ENCODE measurements around the gene ENAM. TPM values are rescaled to one million over a fixed set of nuclear protein-coding genes. Genes with fewer than 3 reads are reported as not detected.
A peak's percentile ranks its signal among the peaks of the same experiment; 100 is the strongest.

ENAM gene
- total and polyA plus RNA-seq, 9 of the 15 experiments (the other 6 are each of a cell fraction or from before 2014, with no cell fraction given): 0.04 to 0.09 (median 0.04) TPM; not detected in 6

GRCh38 chr4:70651864-70652506 lies 23.4 kb downstream of the ENAM start (continued):
- 0 out of 2 replicates have a peak, but pooled peaks have one; percentile 17 for TF ChIP-seq EP400 (IDR thresholded peaks at IDR 0.05)

GRCh38 chr4:70654605-70655011 lies 26.1 kb downstream of the ENAM start:
- Histone ChIP-seq H3K9me3 (replicated peaks; ENCODE audit: control insufficient read depth, insufficient read depth, low read depth, low read length) (0 out of 2 replicates have a peak, but pooled peaks cover 2% of the 10 kb centered on the region), H4K20me1 (replicated peaks; ENCODE audit: control insufficient read depth, insufficient read depth, low read length) (no peaks in the 10 kb centered on the region), H3K27me3 (ENCODE audit: control insufficient read depth in 2 of 2, insufficient read depth in 2 of 2, low read length in 2 of 2) (no peaks in the 10 kb centered on the region), H3K9ac (ENCODE audit: insufficient read depth in 1 of 2, low read depth in 2 of 2, low read length in 2 of 2) (no peak overlapping the region), H3K9me1 (ENCODE audit: control insufficient read depth, insufficient read depth, low read length) (no peaks in the 10 kb centered on the region), H3K4me3 (no peak overlapping the region), H3K4me2 (ENCODE audit: insufficient read depth, low read length) (peak overlapping the region; percentile 33), H3K79me2 (ENCODE audit: control insufficient read depth, insufficient read depth, low read length) (no peaks in the 10 kb centered on the region), H3K27ac (ENCODE audit: extremely low read depth, low read depth, low read length) (no peak overlapping the region), H3K4me1 (replicated peaks in 1 of 2; ENCODE audit: control insufficient read depth in 2 of 2, insufficient read depth in 2 of 2, low read length in 2 of 2) (peaks cover 0 to 7% of the 10 kb centered on the region in 2 experiments; a peak in 2 of 5 replicates), H3K36me3 (ENCODE audit: control insufficient read depth, insufficient read depth, low read length) (no peaks in the 10 kb centered on the region), H2AFZ (ENCODE audit: low read depth, low read length) (no peak overlapping the region)
- BruUV-seq (replicated peaks): no TSS peak
- ChIA-PET POLR2A (interaction anchor here (0.8 to 0.9 kb wide), 2 partner anchors 11 to 80 kb away, joined by 3 to 4 read pairs; no protein-coding TSS in a partner anchor), CTCF (ENCODE audit: low intra/inter-chr PET ratio) (no interaction called here)
- FAIRE-seq: peak; percentile 77
- ATAC-seq: peak; percentile 61
- peak in 3 of 4 experiments; percentile 14 to 75 (median 57) for DNase-seq (ENCODE audit: extremely low read depth in 1 of 4, low spot score in 3 of 4)
- in situ Hi-C loops (cut with MboI) (no loop called here), intact Hi-C loops (cut with micrococcal nuclease) (loop anchor here (5.0 kb wide), 5 partner anchors 33 to 1058 kb away; partner anchors contain the start of gene UTP3)
- WGBS (ENCODE audit: insufficient coverage, low coverage, missing lambda C conversion rate): 8% methylated on average over 5 of the region's 5 CpGs
- peak; percentile 56; the same call in 1 of the 2 replicates for TF ChIP-seq HDAC2 (IDR thresholded peaks at IDR 0.05)
- TF ChIP-seq JUNB (CRISPR knock-in tag; conservative IDR thresholded peaks at IDR 0.05): no peak
- TF ChIP-seq ZNF644 (tag; IDR thresholded peaks at IDR 0.05; ENCODE audit: low read depth): no peak
- no peak for TF ChIP-seq SRSF9 (IDR thresholded peaks at IDR 0.05; ENCODE audit: borderline replicate concordance, low read depth, low read length)
- no peak for TF ChIP-seq ZZZ3 (IDR thresholded peaks at IDR 0.05)
- TF ChIP-seq MEIS2 (IDR thresholded peaks at IDR 0.05; ENCODE audit: partially characterized antibody): peak; percentile 95
- TF ChIP-seq ZBTB7A (IDR thresholded peaks at IDR 0.05; ENCODE audit: borderline replicate concordance, control insufficient read depth, low read depth, low read length): no peak
- TF ChIP-seq ZNF696 (CRISPR knock-in tag; conservative IDR thresholded peaks at IDR 0.05): no peak
- TF ChIP-seq ARHGAP35 (IDR thresholded peaks at IDR 0.05; ENCODE audit: partially characterized antibody): no peak
- no peak for TF ChIP-seq ESRRA (IDR thresholded peaks at IDR 0.05; ENCODE audit: borderline replicate concordance, low read depth)
- no peak for TF ChIP-seq ZHX1 (conservative IDR thresholded peaks at IDR 0.05; ENCODE audit: low read length)
- no peak for TF ChIP-seq BCL6 (CRISPR knock-in tag; IDR thresholded peaks at IDR 0.05)
- TF ChIP-seq ETS1 (conservative IDR thresholded peaks at IDR 0.05; ENCODE audit: control insufficient read depth, low read depth, low read length): no peak
- TF ChIP-seq GATA2 (CRISPR knock-in tag; IDR thresholded peaks at IDR 0.05): peak; percentile 67
- TF ChIP-seq ATF7 (IDR thresholded peaks at IDR 0.05): peak; percentile 35; the same call in 1 of the 2 replicates
- TF ChIP-seq LCOR (CRISPR knock-in tag; IDR thresholded peaks at IDR 0.05): no peak
- TF ChIP-seq RAD21 (CRISPR knock-in tag; conservative IDR thresholded peaks at IDR 0.05 in 1 of 2, IDR thresholded peaks at IDR 0.05 in 1 of 2): 0 out of 4 replicates have a peak, but pooled peaks of 1 of the 2 experiments have one; percentile 7

Data from K562 (cell line).